ENCODE measurements around the gene LRP1B.
"Not testable (repeated sequence)": the region's sequence is repeated elsewhere in the genome, so short reads cannot be mapped to it uniquely, and the experiment has no call there.

Gene LRP1B

GRCh38 chr2:142104134-142104758 lies 26.6 kb downstream of the LRP1B start:
- no peak for DNase-seq (ENCODE audit: low spot score)

GRCh38 chr2:142100970-142101369 lies 29.8 kb downstream of the LRP1B start:
- DNase-seq (ENCODE audit: low spot score), result no peak

- no peak for DNase-seq (ENCODE audit: low spot score)
These were observed 30.5 kb downstream of the LRP1B start for GRCh38 chr2:142100139-142100873.

GRCh38 chr2:142097711-142098110 lies 33.1 kb downstream of the LRP1B start:
- no peak for DNase-seq (ENCODE audit: low spot score)

- DNase-seq (ENCODE audit: low spot score), result no peak
These were observed 35.2 kb downstream of the LRP1B start for GRCh38 chr2:142095647-142096046.

- DNase-seq (ENCODE audit: low spot score), result no peak
These were observed 36.6 kb downstream of the LRP1B start for GRCh38 chr2:142094233-142094632.

- DNase-seq (ENCODE audit: low spot score), result no peak
These were observed 42.7 kb downstream of the LRP1B start for GRCh38 chr2:142088058-142088568.

- DNase-seq (ENCODE audit: low spot score), result not testable (repeated sequence)
These were observed 43.2 kb downstream of the LRP1B start for GRCh38 chr2:142087585-142087984.

GRCh38 chr2:142082368-142082767 lies 48.4 kb downstream of the LRP1B start:
- DNase-seq (ENCODE audit: low spot score), result no peak

GRCh38 chr2:142076317-142076716 lies 54.5 kb downstream of the LRP1B start:
- no peak for DNase-seq (ENCODE audit: low spot score)

- no peak for DNase-seq (ENCODE audit: low spot score)
These were observed 55.0 kb downstream of the LRP1B start for GRCh38 chr2:142075826-142076225.

GRCh38 chr2:142069251-142069888 lies 61.4 kb downstream of the LRP1B start:
- no peak for DNase-seq (ENCODE audit: low spot score)

GRCh38 chr2:142065700-142066099 lies 65.1 kb downstream of the LRP1B start:
- DNase-seq (ENCODE audit: low spot score), result no peak

GRCh38 chr2:142065156-142065555 lies 65.7 kb downstream of the LRP1B start:
- DNase-seq (ENCODE audit: low spot score), result no peak

GRCh38 chr2:142061733-142062132 lies 69.1 kb downstream of the LRP1B start:
- no peak for DNase-seq (ENCODE audit: low spot score)

GRCh38 chr2:142058149-142058548 lies 72.7 kb downstream of the LRP1B start:
- no peak for DNase-seq (ENCODE audit: low spot score)

- DNase-seq (ENCODE audit: low spot score), result no peak
These were observed 74.0 kb downstream of the LRP1B start for GRCh38 chr2:142056784-142057183.

- DNase-seq (ENCODE audit: low spot score), result no peak
These were observed 78.5 kb downstream of the LRP1B start for GRCh38 chr2:142052220-142052863.

GRCh38 chr2:142048581-142048980 lies 82.2 kb downstream of the LRP1B start:
- no peak for DNase-seq (ENCODE audit: low spot score)

GRCh38 chr2:142045641-142046040 lies 85.2 kb downstream of the LRP1B start:
- no peak for DNase-seq (ENCODE audit: low spot score)

GRCh38 chr2:142044197-142044596 lies 86.6 kb downstream of the LRP1B start:
- no peak for DNase-seq (ENCODE audit: low spot score)

GRCh38 chr2:142042536-142043199 lies 88.1 kb downstream of the LRP1B start:
- DNase-seq (ENCODE audit: low spot score), result no peak

All from HuH-7.5 (cell line).